Fibroblast of lung (primary cell): ENCODE measurements around the gene ASAP2. TPM values are rescaled to one million over a fixed set of nuclear protein-coding genes. Genes with fewer than 3 reads are reported as not detected.

Source experiments
- DNase-seq, 2 donors: peaks; one replicate each; pipeline versions ENCODE4 v3.0.0 to v3.0.0-alpha.2; 2010; ENCODE audit warnings: low read depth in 2 of 2
- H2AFZ ChIP-seq: 2 replicates; pipeline ENCODE4 v1.5.1; 2012; ENCODE audit warnings: low read length, control low read depth, inconsistent platforms
- H3K27ac ChIP-seq: 2 replicates; pipeline ENCODE4 v1.5.1; 2011; ENCODE audit warnings: low read length, control low read depth; ENCODE audit not compliant: insufficient read depth
- H3K27me3 ChIP-seq: 2 replicates; pipeline ENCODE4 v1.5.1; 2011; ENCODE audit warnings: mild to moderate bottlenecking, low read length; ENCODE audit not compliant: control insufficient read depth, insufficient read depth
- H3K36me3 ChIP-seq: 2 replicates; pipeline ENCODE4 v1.5.1; 2011; ENCODE audit warnings: low read length; ENCODE audit not compliant: control insufficient read depth, insufficient read depth
- H3K4me1 ChIP-seq: 2 replicates; pipeline ENCODE4 v1.5.1; 2011; ENCODE audit warnings: low read length; ENCODE audit not compliant: control insufficient read depth, insufficient read depth; ENCODE audit errors: extremely low read depth
- H3K4me2 ChIP-seq: 2 replicates; pipeline ENCODE4 v1.5.1; 2011; ENCODE audit warnings: low read length, control low read depth; ENCODE audit not compliant: insufficient read depth; ENCODE audit errors: extremely low read depth
- H3K4me3 ChIP-seq, 4 experiments: fragments of 200-600 bp in 1 of 4; sonication (generic) in 1 of 4; replicated peaks in 1 of 4; 2 replicates each; pipeline ENCODE4 v1.5.1; 2011 to 2016; ENCODE audit warnings: low read length in 4 of 4, low read depth in 3 of 4, mild to moderate bottlenecking in 3 of 4, control low read depth in 2 of 4, inconsistent platforms in 1 of 4, mixed read lengths in 1 of 4; ENCODE audit not compliant: insufficient read depth in 1 of 4; ENCODE audit errors: control extremely low read depth in 1 of 4
- H3K79me2 ChIP-seq: 2 replicates; pipeline ENCODE4 v1.5.1; 2012; ENCODE audit warnings: mild to moderate bottlenecking, low read length, inconsistent platforms; ENCODE audit not compliant: control insufficient read depth, insufficient read depth
- H3K9ac ChIP-seq: 2 replicates; pipeline ENCODE4 v1.5.1; 2011; ENCODE audit warnings: mild to moderate bottlenecking, low read length, control low read depth; ENCODE audit not compliant: insufficient read depth
- H3K9me3 ChIP-seq: 2 replicates; pipeline ENCODE4 v1.5.1; 2012; ENCODE audit warnings: low read depth, low read length; ENCODE audit not compliant: control insufficient read depth, insufficient read depth
- H4K20me1 ChIP-seq: 2 replicates; pipeline ENCODE4 v1.5.1; 2011; ENCODE audit warnings: low read length; ENCODE audit not compliant: control insufficient read depth, insufficient read depth; ENCODE audit errors: extremely low read depth
- CTCF ChIP-seq, 2 donors: IDR thresholded peaks in 1 of 2; conservative IDR thresholded peaks in 1 of 2; 1 replicate in 1 of 2; 2 replicates in 1 of 2; pipeline ENCODE4 v1.5.1; 2011 to 2012; ENCODE audit warnings: low read length in 2 of 2, control low read depth in 1 of 2, inconsistent platforms in 1 of 2, low read depth in 1 of 2, mild to moderate bottlenecking in 1 of 2
- EZH2 ChIP-seq: IDR thresholded peaks from 2 replicates; pipeline ENCODE4 v1.5.1; 2012; ENCODE audit warnings: low read length, control low read depth, mild to moderate bottlenecking; ENCODE audit errors: missing control alignments
- polyA plus RNA-seq, 2 donors: library from polyadenylated mRNA; depleted of rRNA in 1 of 2; stranded (reverse) in 1 of 2; unstranded in 1 of 2; fragments of >200 nt; gene quantifications; 2 replicates each; pipeline ENCODE4 v1.2.1, GENCODE V29; 2011 to 2012; ENCODE audit warnings: missing spikeins in 1 of 2
- total RNA-seq: library from RNA; depleted of rRNA; stranded (reverse); fragments of >200 nt; gene quantifications from 2 replicates; pipeline ENCODE4 v1.2.1, GENCODE V29; 2014

Gene ASAP2
- total and polyA plus RNA-seq, 2 donors (not counting 1 experiment from before 2014, with no cell fraction given) = 19.2 to 19.9 TPM

GRCh38 chr2:9418746-9419145 lies 212.1 kb downstream of the ASAP2 start:
- Histone ChIP-seq H3K27me3 (no peaks in the 10 kb centered on the region), H3K9ac (no peak overlapping the region), H3K4me1 (no peaks in the 10 kb centered on the region), H3K9me3 (no peaks in the 10 kb centered on the region), H3K4me2 (no peak overlapping the region), H4K20me1 (no peaks in the 10 kb centered on the region), H3K36me3 (peaks cover 4% of the 10 kb centered on the region), H3K79me2 (peaks cover 76% of the 10 kb centered on the region), H3K27ac (no peak overlapping the region), H3K4me3 (no peak overlapping the region), H2AFZ (no peak overlapping the region)
- TF ChIP-seq EZH2 = no peak
- no peak for TF ChIP-seq CTCF (conservative IDR thresholded peaks at IDR 0.05 in 1 of 2, IDR thresholded peaks at IDR 0.05 in 1 of 2; ENCODE audit: low read depth in 1 of 2, low read length in 2 of 2)
- no peak for DNase-seq

GRCh38 chr2:9419541-9419940 lies 212.9 kb downstream of the ASAP2 start:
- Histone ChIP-seq H3K27ac (no peak overlapping the region), H3K4me2 (no peak overlapping the region), H4K20me1 (no peaks in the 10 kb centered on the region), H3K4me3 (no peak overlapping the region), H3K9ac (no peak overlapping the region), H3K36me3 (peaks cover 2% of the 10 kb centered on the region), H3K9me3 (no peaks in the 10 kb centered on the region), H3K79me2 (peaks cover 80% of the 10 kb centered on the region), H3K4me1 (peaks cover 3% of the 10 kb centered on the region), H3K27me3 (no peaks in the 10 kb centered on the region), H2AFZ (no peak overlapping the region)
- no peak for TF ChIP-seq CTCF (conservative IDR thresholded peaks at IDR 0.05 in 1 of 2, IDR thresholded peaks at IDR 0.05 in 1 of 2; ENCODE audit: low read depth in 1 of 2, low read length in 2 of 2)
- no peak for TF ChIP-seq EZH2
- DNase-seq = no peak

- Histone ChIP-seq H3K9me3 (no peaks in the 10 kb centered on the region), H3K27me3 (no peaks in the 10 kb centered on the region), H2AFZ (no peak overlapping the region), H3K4me2 (no peak overlapping the region), H3K4me1 (peaks cover 5% of the 10 kb centered on the region), H3K36me3 (peaks cover 1% of the 10 kb centered on the region), H4K20me1 (no peaks in the 10 kb centered on the region), H3K9ac (no peak overlapping the region), H3K4me3 (no peak overlapping the region), H3K79me2 (peaks cover 86% of the 10 kb centered on the region), H3K27ac (no peak overlapping the region)
- TF ChIP-seq CTCF (conservative IDR thresholded peaks at IDR 0.05 in 1 of 2, IDR thresholded peaks at IDR 0.05 in 1 of 2; ENCODE audit: low read depth in 1 of 2, low read length in 2 of 2) = no peak
- TF ChIP-seq EZH2 = no peak
- DNase-seq = no peak
Observed at GRCh38 chr2:9420495-9420894, 213.9 kb downstream of the ASAP2 start.
